Colon (tissue), 2 donors: ENCODE measurements around the gene PTPRE.

Source experiments
- FAIRE-seq: peaks from 2 replicates; lab custom pipeline; 2012; peaks lifted over from hg19 to GRCh38; lab: Jason Lieb, UNC
- donor health status: control.
- donor health status: control.

Gene PTPRE

DNA sequence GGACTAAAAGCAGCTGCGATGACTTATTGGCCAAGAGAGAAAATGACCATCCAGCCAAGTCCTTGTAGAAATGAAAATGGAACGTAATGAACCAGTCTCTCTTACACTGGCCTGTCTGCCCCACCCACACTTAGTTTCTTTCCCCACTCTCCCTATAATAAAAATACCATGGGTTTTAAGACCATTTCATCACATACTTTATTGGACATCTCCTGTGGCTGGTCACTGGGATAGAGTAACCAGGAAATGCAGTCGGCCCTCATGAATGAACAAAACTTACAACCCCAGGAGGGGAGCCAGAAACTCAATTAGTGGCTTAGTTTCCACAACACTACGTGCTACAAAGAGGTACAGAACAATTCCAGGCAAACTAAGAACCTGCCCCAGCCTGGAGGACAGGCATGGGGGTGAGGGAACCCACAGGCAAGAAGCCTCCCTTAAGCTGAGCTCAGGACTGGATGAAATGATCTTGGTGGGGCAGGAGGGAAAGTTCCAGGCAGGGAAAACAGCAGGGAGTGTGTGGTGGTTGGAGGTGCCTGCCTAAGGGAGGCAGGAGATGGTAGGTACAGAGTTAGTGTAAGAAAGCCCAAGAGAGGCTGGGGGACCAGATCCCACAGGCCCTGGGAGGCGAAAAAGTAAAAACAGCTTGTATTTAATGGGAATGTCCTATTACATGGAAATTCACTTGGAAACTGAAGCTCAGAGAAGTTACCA is 189.7 kb downstream of the PTPRE start:
- FAIRE-seq: no peak

- no peak for FAIRE-seq
Measured at GRCh38 chr10:128097783-128098182, 190.9 kb downstream of the PTPRE start.

- FAIRE-seq: no peak
Measured at GRCh38 chr10:128098631-128099030, 191.7 kb downstream of the PTPRE start.

DNA sequence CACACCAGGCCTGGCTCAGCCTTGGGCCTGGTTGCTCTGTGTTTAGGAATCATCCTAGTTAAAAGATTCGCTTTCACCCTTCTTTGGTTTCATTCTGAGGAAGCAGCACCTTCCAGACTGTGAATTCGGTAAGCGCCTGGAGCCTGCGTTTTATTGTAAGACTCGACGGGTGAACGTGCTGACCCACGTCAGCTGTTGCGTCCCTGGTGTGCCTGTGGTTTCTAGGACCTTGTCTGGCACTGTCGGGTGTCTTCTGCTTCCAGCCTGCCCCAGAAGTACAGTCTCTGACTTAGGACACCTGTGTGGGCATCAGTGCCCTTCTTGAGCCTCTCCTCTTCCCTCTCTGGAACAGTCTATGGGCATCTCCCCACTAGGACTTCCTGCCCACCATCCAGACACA is 193.0 kb downstream of the PTPRE start:
- no peak for FAIRE-seq

DNA sequence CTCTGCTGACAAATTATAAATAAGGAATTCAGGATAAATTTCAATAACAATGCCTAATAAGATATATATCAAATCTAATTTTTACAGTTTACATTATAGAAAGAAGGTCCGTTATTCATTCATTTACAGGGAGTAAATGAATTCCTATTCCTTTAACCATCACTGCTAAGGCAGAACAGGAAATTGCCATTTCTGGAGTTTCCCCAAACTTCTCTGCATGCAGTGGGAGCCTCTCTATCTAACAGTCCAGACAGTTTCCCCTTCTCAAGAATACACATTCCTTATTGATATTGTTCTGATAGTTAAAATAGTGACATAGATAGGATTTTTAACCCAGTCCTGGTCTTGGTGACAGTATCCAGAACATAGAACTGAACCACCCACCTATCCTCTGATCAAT is 195.0 kb downstream of the PTPRE start:
- FAIRE-seq: no peak

GRCh38 chr10:128102480-128103228 is 195.8 kb downstream of the PTPRE start:
- no peak for FAIRE-seq

DNA sequence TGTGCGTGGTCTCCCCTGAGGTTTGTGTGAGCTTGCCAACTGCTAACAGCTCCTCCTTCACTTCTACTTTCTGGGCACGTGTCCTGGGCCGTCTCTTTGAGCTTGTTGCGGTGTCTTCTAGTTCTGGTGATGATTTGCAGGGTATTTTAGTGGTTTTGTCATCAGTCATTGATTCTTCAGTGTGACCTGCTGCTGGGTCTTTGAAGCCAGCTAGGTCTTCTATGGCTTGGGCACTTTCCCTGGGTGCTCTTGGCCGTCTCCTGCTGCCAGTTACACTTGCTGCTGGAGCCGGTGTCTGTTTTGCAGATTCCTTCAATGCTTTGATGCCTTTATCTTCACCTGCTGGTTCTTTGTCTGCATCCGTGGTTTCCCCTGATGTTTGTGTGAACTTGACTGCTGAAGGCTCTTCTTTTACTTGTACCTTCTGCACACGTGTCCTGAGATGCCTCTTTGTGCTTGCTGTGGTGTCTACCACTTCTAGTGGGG is 196.4 kb downstream of the PTPRE start:
- no peak for FAIRE-seq

GRCh38 chr10:128105383-128105782 is 198.5 kb downstream of the PTPRE start:
- no peak for FAIRE-seq

DNA sequence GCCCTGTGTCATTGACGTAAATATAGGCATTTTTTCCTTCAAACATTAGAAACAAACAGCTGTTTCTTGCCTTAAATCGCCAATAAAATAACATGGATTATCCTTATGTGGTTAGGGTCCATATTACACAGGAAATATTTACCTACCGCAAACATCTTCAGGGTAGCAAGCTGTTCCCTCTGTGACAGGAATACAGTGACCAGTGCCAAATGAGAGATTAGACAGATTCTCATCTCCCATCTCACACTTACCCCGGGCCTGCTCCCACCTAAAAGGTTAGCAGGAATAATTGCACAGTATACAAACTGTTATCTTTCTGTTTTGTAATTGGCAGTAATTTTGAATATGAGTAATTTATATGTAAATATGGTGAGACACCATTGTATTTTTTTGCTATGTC is 202.8 kb downstream of the PTPRE start:
- no peak for FAIRE-seq

DNA sequence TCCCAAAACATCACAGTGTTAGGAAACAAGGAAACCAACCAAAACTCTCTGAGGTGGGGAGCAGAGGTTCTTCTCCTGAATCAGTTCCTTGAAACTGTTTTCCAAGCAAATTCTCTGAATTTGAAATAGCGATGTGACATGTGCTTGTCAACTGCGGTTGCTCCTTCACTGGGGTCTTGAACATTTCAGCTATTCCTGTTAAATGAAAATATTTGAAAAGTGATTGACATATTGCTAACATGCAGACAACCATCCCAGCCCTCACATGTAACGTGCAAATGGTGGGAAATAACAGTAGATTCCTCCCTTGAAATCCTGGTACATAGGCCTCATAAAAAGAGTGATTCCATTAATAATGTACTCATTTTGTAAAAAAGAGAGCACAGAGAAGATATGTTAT is 203.4 kb downstream of the PTPRE start:
- no peak for FAIRE-seq

DNA sequence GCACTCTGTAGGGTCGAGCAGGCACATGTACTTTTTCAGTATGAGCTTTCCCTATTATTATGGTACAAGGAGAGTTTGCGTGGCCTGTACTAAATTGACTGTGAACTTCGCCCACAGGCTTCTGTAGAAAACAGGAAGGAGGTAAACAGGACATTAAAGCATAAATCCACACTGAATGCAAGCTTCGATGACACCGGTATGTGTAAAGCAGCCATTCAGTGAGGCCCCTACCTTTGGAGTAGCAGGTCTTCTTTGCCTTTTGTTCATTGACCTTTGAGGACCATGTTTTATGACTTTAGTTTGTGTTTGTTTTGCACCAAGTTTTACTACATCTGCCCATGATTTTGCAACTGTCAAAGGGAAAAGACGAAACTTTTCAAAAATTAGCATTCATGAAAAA is 204.8 kb downstream of the PTPRE start:
- FAIRE-seq: no peak

DNA sequence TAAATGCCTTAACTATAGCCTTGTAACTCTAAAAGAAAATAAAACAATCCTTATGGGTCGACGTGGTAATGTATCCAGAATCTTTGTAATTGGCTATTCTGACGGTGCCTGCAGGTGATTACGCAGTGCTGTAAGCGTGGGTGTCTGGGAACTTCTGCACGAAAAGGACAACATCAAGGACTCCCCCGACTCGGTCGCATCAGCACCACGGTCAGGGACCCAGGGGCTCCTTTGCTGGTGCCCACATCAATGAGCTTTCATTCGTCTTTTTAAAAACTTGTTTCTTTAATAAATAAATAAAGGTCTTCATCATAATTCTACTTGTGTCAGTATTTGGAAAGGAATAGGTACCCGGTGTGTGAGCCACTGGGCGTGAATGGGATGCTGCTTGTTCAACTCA is 206.1 kb downstream of the PTPRE start:
- FAIRE-seq: no peak

DNA sequence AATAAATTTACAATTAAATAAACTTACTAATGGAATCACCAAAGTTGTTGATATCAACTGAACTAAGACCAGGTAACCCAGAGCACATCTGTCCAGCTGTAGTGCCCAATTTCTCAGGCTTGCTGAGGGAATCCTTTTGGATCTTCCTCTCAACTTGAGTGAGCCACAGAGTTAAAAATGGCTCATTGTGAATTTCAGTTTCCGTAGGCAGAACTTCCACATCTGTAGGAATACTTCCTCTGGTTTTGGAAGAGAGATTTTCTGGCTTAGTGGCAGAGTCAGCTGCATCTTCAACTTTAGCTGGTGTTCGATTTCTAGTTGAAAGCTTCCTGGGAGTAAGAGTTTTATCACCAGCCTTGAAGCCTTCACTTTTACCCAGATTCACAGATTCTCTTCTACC is 208.0 kb downstream of the PTPRE start:
- FAIRE-seq: no peak

- no peak for FAIRE-seq
Measured at GRCh38 chr10:128115356-128115755, 208.5 kb downstream of the PTPRE start.

DNA sequence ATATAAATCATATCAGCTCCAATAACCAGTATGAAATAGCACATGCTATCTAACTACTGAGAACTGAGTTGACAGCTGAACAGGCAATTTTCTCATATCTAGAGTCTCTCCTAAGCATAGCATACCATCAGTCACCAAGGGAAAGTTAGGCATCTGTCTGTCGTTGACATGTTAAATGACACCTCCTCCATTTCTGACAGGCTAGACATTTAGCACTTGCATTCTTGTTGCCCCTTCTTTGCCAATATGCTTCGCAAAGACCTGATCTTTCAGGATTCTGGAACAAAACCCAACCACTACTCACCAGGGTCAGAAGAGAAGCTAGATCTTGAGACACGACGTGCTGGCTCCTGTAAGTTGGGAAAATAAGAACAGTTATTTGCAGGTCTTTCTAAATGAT is 209.3 kb downstream of the PTPRE start:
- no peak for FAIRE-seq

GRCh38 chr10:128116851-128117615 is 210.1 kb downstream of the PTPRE start:
- FAIRE-seq: no peak

- no peak for FAIRE-seq
Measured at GRCh38 chr10:128121750-128122412, 215.0 kb downstream of the PTPRE start.

GRCh38 chr10:128122931-128123330 is 216.0 kb downstream of the PTPRE start:
- no peak for FAIRE-seq

GRCh38 chr10:128123846-128124245 is 216.9 kb downstream of the PTPRE start:
- no peak for FAIRE-seq

GRCh38 chr10:128124813-128125403 is 218.0 kb downstream of the PTPRE start:
- no peak for FAIRE-seq

GRCh38 chr10:128125416-128125943 is 218.6 kb downstream of the PTPRE start:
- no peak for FAIRE-seq
